ENCODE results near the gene ANKRD24. TPM values are rescaled to one million over a fixed set of nuclear protein-coding genes. Genes with fewer than 3 reads are reported as not detected.

Gene ANKRD24
- total and polyA plus RNA-seq, 2 of the 13 experiments (the other 11 are each of a cell fraction or from before 2014, with no cell fraction given): 0.13 to 0.24 TPM

- TF ChIP-seq NFIC (IDR thresholded peaks at IDR 0.05; ENCODE audit: low read length) (no peak), PATZ1 (CRISPR knock-in tag; IDR thresholded peaks at IDR 0.05) (no peak), HNRNPL (IDR thresholded peaks at IDR 0.05; ENCODE audit: low read depth, low read length) (peak; percentile 74; the same call in 1 of the 2 replicates), ZBTB44 (CRISPR knock-in tag; IDR thresholded peaks at IDR 0.05) (no peak), PHF8 (CRISPR knock-in tag; IDR thresholded peaks at IDR 0.05) (no peak), BATF2 (CRISPR knock-in tag; IDR thresholded peaks at IDR 0.05) (no peak), STAG1 (CRISPR knock-in tag; IDR thresholded peaks at IDR 0.05) (peak; percentile 53), HOXA3 (CRISPR knock-in tag; IDR thresholded peaks at IDR 0.05) (peak; percentile 34; the same call in 1 of the 2 replicates), HES4 (CRISPR knock-in tag; IDR thresholded peaks at IDR 0.05; ENCODE audit: borderline replicate concordance) (no peak), FIP1L1 (IDR thresholded peaks at IDR 0.05; ENCODE audit: borderline replicate concordance, insufficient read depth, low read depth, low read length) (no peak), ZNF788 (CRISPR knock-in tag; IDR thresholded peaks at IDR 0.05; ENCODE audit: borderline replicate concordance) (no peak), CTCF (CRISPR knock-in tag; IDR thresholded peaks at IDR 0.05) (peak; percentile 63), ZBTB43 (CRISPR knock-in tag; conservative IDR thresholded peaks at IDR 0.05) (no peak), ATAD3A (CRISPR knock-in tag; IDR thresholded peaks at IDR 0.05) (no peak), SALL2 (CRISPR knock-in tag; IDR thresholded peaks at IDR 0.05) (no peak), FOXO1 (CRISPR knock-in tag; IDR thresholded peaks at IDR 0.05) (no peak), ZNF687 (CRISPR knock-in tag; IDR thresholded peaks at IDR 0.05) (peak; percentile 45; the same call in 1 of the 2 replicates)
Measured at GRCh38 chr19:4199699-4200293, 17.3 kb downstream of the ANKRD24 start (continued).
